ENCODE data around the gene ZNF48. TPM values are rescaled to one million over a fixed set of nuclear protein-coding genes. Genes with fewer than 3 reads are reported as not detected.

ZNF48 gene
- total RNA-seq, 1 experiment from 2014 or later = 57.3 TPM

- H4K91ac ChIP-seq (ENCODE audit: insufficient read length, low read depth, low read length) = no peak overlapping the region
- H3K4me1 ChIP-seq (ENCODE audit: insufficient read depth, low read length) = no peaks in the 10 kb centered on the region; the same call in 1 of the 2 replicates
- no peak overlapping the region for H2AFZ ChIP-seq (ENCODE audit: low read length)
- Mint-ChIP-seq H3K27me3 (ENCODE audit: low read depth) (no peaks in the 10 kb centered on the region; the same call in 1 of the 2 replicates), H3K4me1 (peaks cover 16 to 30% of the 10 kb centered on the region in 2 experiments), H3K4me3 (peak overlapping the region in 1 of 2 experiments; percentile 23; a peak in 1 of 5 replicates), H3K27ac (peak overlapping the region in 1 of 3 experiments; percentile 80; a peak in 3 of 7 replicates), H3K9me3 (peaks cover 0 to 2% of the 10 kb centered on the region in 2 experiments; a peak in 2 of 5 replicates), H3K36me3 (ENCODE audit: insufficient read depth in 1 of 3, low read depth in 3 of 3) (peaks cover 2 to 4% (median 2%) of the 10 kb centered on the region in 3 experiments; a peak in 4 of 7 replicates)
- H2BK120ac ChIP-seq (ENCODE audit: low read depth, low read length, poor library complexity, severe bottlenecking) = no peak overlapping the region
- H2BK20ac ChIP-seq (ENCODE audit: low read depth, low read length, poor library complexity, severe bottlenecking) = no peak overlapping the region
- DNase-seq = no peak
- no peak overlapping the region for H3K56ac ChIP-seq (ENCODE audit: insufficient read length, low read depth, low read length)
- no peak overlapping the region for H3K18ac ChIP-seq (ENCODE audit: insufficient read length, low read depth, low read length)
- H3K9me3 ChIP-seq (ENCODE audit: control insufficient read depth, low read depth, low read length) = no peaks in the 10 kb centered on the region
- H3K23me2 ChIP-seq (ENCODE audit: insufficient read length, low read depth, low read length, poor library complexity, severe bottlenecking) = peaks cover 13% of the 10 kb centered on the region
- H2BK5ac ChIP-seq (ENCODE audit: insufficient read length, low read length) = no peak overlapping the region
- no peaks in the 10 kb centered on the region for H3K79me2 ChIP-seq (ENCODE audit: insufficient read depth, low read length)
- H3K27ac ChIP-seq (ENCODE audit: insufficient read length, low read depth, low read length) = no peak overlapping the region
- H3K4ac ChIP-seq (ENCODE audit: low read depth, low read length) = no peak overlapping the region
- H4K8ac ChIP-seq (replicated peaks; ENCODE audit: insufficient read length, low read depth, low read length) = no peak overlapping the region
- H4K5ac ChIP-seq (ENCODE audit: insufficient read length, low read depth, low read length) = no peak overlapping the region
- H2AK5ac ChIP-seq (ENCODE audit: insufficient read length, low read length) = no peak overlapping the region
- no peak overlapping the region for H2BK12ac ChIP-seq (ENCODE audit: insufficient read length, low read depth, low read length)
- no peaks in the 10 kb centered on the region for H3K79me1 ChIP-seq (ENCODE audit: insufficient read depth, low read depth, low read length, poor library complexity, severe bottlenecking)
- H3K23ac ChIP-seq (ENCODE audit: insufficient read length, low read depth, low read length) = no peak overlapping the region
- H3K4me2 ChIP-seq (ENCODE audit: insufficient read depth, insufficient read length, low read length) = no peak overlapping the region
- no CpG with 5 or more reads among the region's 6 CpGs for WGBS (ENCODE audit: extremely low coverage, insufficient read length, low lambda C conversion rate)
- no peaks in the 10 kb centered on the region for H4K20me1 ChIP-seq (ENCODE audit: control insufficient read depth, insufficient read depth, insufficient read length)
- no peaks in the 10 kb centered on the region for H3K27me3 ChIP-seq (ENCODE audit: insufficient read depth, low read length)
- H3K14ac ChIP-seq (ENCODE audit: insufficient read depth, low read length) = no peak overlapping the region
- TF ChIP-seq CTCF (conservative IDR thresholded peaks at IDR 0.05) = no peak
- H3K9ac ChIP-seq (ENCODE audit: extremely low read depth, insufficient read length, low read length) = no peak overlapping the region
- no peak overlapping the region for H2BK15ac ChIP-seq (ENCODE audit: low read depth, low read length)
- H3T11ph ChIP-seq (ENCODE audit: low read length) = no peak overlapping the region
These were observed 14.4 kb upstream of the ZNF48 start for GRCh38 chr16:30380803-30381208.
